ENCODE data around the gene EIPR1. TPM values are rescaled to one million over a fixed set of nuclear protein-coding genes. Genes with fewer than 3 reads are reported as not detected.

EIPR1 gene
- total and polyA plus RNA-seq, 2 donors (not counting 3 experiments of a cell fraction or from before 2014, with no cell fraction given), result 30.8 to 57.3 TPM

GRCh38 chr2:3280197-3280596 is 97.4 kb downstream of the EIPR1 start:
- H3K9me3 ChIP-seq (replicated peaks; ENCODE audit: control insufficient read depth, insufficient read depth, low read length), result no peaks in the 10 kb centered on the region
- no peak for TF ChIP-seq POLR2A (IDR thresholded peaks at IDR 0.05; ENCODE audit: low read depth, low read length)
- TF ChIP-seq MYC (IDR thresholded peaks at IDR 0.05; ENCODE audit: low read depth, low read length), result no peak
- TF ChIP-seq CTCF (IDR thresholded peaks at IDR 0.05; ENCODE audit: extremely low read depth in 1 of 2, insufficient read depth in 1 of 2, low read depth in 1 of 2, low read length in 2 of 2), result no peak
- TF ChIP-seq POLR2AphosphoS5 (IDR thresholded peaks at IDR 0.05; ENCODE audit: insufficient read depth, low read depth, low read length), result no peak
- no peak for TF ChIP-seq EZH2 (IDR thresholded peaks at IDR 0.05; ENCODE audit: borderline replicate concordance, low read depth, low read length, severe bottlenecking)
- TF ChIP-seq JUN (IDR thresholded peaks at IDR 0.05; ENCODE audit: borderline replicate concordance, insufficient read depth, insufficient read length, low read depth), result no peak
- dilution Hi-C loops (cut with MboI; ENCODE audit: extremely low pct_ligation_motif_present, low sequenced_read_pairs), result no loop called here
- no TSS peak for BruUV-seq (replicated peaks)
- intact Hi-C loops (cut with micrococcal nuclease), result no loop called here
- H3K27ac ChIP-seq (ENCODE audit: insufficient read depth, low read depth, low read length), result no peak overlapping the region
- DNase-seq (ENCODE audit: low read depth, low spot score) (no peak), FAIRE-seq (no peak)
- no peaks in the 10 kb centered on the region for H3K36me3 ChIP-seq (ENCODE audit: control insufficient read depth in 2 of 2, extremely low read depth in 1 of 2, insufficient read depth in 2 of 2, low read length in 2 of 2)
- H3K9ac ChIP-seq (replicated peaks; ENCODE audit: extremely low read depth, insufficient read depth, low read length), result no peak overlapping the region
- H4K20me1 ChIP-seq (replicated peaks; ENCODE audit: control insufficient read depth, extremely low read depth, insufficient read depth, low read length), result no peaks in the 10 kb centered on the region
- H3K27me3 ChIP-seq (ENCODE audit: control insufficient read depth in 2 of 2, insufficient read depth in 2 of 2, low read length in 2 of 2), result no peaks in the 10 kb centered on the region
- no peaks in the 10 kb centered on the region for H3K4me1 ChIP-seq (ENCODE audit: control insufficient read depth, extremely low read depth, insufficient read depth, low read length)
- H3K4me2 ChIP-seq (ENCODE audit: insufficient read depth, low read length), result no peak overlapping the region
- no peak overlapping the region for H2AFZ ChIP-seq (ENCODE audit: low read depth, low read length)
- ChIA-PET POLR2A (no interaction called here), CTCF (no interaction called here)
- H3K4me3 ChIP-seq (replicated peaks in 1 of 3; ENCODE audit: insufficient read depth in 1 of 3, low read depth in 1 of 3, low read length in 3 of 3), result no peak overlapping the region
- H3K79me2 ChIP-seq (ENCODE audit: control insufficient read depth, insufficient read depth, low read length), result no peaks in the 10 kb centered on the region
- H3K9me1 ChIP-seq (replicated peaks; ENCODE audit: control insufficient read depth, extremely low read depth, insufficient read depth, low read length), result no peaks in the 10 kb centered on the region
